ENCODE results near the gene ATXN1.
"Not testable (repeated sequence)": the region's sequence is repeated elsewhere in the genome, so short reads cannot be mapped to it uniquely, and the experiment has no call there.

ATXN1 gene

DNA sequence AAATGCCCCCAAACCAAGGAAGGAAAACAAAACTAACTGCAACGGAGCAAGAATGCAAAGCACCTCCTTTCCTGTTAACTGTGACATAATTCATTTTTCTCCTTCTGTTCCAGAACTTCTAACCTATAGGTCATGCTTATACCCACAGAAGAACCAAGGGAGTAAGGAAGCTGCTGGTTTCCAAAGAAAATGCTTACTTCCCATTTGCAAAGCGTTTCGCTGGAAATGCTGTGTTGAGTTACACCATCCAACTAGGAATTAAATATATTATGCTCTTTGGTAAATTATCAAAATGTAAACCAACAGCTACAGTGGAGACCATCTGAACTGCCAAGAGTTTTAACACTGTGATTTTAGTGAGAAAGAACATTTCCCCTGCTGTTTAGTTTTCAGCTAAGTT, 42.9 kb downstream of the ATXN1 start:
- DNase-seq, result no peak

DNA sequence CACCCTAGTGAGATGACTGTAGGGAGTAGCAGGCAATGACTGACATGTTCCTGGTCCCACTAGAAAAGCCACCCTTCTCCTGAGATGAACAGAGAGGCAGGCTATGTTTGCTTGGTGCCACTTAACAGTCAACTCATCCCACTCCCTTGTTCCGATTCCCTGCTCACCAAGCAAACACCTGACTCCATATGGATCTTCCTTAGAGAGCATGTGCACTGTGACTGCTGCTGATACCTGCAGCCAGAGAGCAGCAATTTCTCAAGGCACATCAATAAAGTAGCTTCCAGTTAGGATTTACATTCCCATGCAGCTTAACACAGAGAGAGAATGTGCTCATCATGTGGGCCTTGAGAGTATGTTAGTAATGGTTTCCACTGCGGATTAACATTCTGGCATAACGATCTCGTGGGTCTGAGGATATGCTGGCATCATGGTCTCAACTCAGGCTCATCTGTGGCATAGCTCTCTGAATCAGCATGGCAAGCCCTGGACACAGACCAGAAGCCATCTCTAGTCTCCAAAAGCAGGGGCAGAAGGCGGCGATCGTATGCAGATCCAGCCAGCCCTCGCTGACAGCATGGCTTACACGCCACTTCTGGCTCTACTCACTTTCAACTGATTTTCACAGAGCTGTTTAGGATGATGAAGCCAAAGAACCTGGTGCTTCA, 43.9 kb downstream of the ATXN1 start:
- DNase-seq, result no peak

DNA sequence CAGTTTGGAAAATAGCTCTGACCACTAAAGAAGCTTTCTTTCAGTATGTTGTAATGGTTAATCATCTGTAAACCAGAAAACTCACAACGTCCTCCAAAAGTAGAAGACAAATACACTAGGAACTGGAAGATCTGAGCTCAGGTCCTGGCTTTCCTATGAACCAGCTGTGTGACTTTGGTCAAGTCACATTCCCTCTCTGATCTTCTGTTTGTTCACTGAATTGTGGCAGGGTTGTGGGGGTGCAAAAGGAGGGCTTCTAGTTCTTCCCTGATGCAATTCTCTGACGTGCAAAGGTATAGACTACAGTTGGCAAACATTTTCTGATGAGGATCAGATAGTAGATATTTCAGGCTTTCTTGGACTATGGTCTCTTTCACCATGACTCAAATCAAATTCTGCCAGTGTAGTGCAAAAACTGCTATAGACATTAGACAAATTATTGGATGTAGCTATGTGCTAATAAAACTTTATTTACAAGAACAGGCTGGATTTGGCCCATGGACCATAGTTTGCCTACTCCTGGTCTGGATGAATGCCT, 44.9 kb downstream of the ATXN1 start:
- DNase-seq, result no peak

DNA sequence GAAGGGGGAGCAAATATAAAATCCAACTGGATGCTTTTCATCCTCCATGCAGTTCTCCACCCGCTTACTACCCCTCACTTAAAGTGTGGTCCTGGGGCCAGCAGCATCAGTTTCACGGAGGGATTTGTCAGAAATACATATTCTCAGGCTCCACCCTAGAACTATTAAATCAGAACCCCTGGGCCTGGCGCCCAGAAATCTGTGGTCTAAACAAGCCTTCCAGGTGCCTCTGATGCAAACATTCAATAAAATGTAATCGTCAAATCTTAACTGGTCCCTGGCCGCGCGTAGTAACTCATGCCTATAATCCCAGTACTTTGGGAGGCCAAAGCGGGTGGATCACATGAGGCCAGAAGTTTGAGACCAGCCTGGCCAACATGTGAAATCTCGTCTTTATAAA, 47.7 kb downstream of the ATXN1 start:
- DNase-seq, result no peak

DNA sequence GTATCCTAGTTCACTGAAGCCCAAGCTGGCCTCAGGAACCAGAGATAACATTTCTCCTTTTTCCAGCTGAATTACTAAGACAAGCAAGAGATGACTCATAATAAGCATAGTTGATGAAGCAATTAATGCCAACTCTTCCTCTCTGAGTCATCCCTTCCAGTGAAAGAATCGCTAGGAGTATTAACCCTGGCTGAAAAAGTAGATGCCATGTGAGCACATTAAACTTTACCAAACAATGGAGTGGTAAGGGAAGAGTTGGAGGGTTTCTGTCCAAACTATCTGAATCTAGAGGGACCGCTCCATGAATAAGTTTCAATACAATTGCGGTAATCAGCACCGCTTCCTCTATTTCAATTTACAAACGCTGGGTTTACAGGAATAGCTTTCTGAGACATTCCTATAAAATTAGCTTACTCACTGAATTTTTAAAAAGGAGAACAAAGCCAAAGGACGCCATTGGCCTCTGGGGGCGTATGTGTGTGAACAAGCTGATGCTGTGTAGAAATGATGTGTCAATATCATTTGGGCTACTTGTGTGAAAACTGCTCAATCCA, 48.3 kb downstream of the ATXN1 start:
- DNase-seq, result peak; percentile 46 to 51

DNA sequence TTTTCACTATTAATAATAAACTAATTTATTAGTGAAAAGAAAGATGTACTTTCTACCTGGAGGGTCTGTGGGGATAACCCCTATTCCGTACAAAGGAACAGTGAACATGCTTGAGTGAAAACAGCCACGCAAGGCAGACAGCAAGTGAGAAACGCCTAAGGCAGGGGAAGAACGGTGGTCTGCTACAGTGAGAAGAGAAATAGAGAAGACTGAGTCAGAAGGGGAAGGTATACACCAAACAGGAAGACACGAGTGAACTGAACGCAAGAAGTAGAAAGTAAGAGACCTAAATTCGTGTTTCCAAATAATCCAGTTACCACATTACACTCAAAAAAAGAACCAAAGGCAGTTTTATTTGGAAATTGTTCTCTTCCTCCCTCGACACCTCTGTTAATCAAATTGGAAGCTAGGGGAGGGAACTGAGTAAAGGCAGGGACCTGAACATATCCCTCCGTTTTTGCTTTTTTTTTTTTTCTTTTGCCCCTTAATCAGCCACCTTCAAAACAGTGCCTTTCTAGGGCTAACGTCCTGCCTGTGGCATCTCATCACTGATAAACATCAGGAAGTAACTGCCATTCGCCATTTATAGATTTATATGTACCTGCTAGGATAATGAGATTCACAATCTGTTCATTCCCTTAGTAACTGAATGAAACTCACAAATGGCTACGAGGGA, 48.9 kb downstream of the ATXN1 start:
- no peak for DNase-seq

DNA sequence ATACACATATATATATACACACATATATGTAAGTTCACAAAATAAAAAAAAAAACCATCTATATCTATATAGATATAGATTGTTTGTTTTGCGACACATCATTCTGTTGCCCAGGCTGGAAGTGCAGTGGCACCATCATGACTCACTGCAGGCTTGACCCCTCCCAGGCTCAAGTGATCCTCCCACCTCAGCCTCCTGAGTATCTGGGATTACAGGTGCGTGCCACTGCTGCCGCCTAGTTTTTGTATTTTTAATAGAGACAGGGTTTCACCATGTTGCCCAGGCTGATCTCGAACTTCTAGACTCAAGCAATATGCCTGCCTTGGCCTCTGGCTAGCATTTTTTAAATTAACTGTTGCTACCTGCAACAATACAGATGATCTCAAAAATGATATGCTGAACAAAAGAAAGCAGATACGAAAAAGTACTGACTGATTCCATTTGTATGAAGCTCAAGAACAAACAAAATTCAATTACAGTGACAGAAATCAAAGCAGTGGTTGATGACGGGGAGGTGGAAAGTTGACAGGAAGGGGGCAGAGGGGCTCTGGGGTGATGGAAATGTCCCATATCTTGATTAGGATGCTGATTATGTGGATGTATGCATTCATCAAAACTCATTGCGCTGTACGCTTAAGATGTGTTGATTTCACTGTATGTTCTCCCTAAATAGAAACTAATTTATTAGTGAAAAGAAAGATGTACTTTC, 49.6 kb downstream of the ATXN1 start:
- DNase-seq, result peak; percentile 47 to 57

DNA sequence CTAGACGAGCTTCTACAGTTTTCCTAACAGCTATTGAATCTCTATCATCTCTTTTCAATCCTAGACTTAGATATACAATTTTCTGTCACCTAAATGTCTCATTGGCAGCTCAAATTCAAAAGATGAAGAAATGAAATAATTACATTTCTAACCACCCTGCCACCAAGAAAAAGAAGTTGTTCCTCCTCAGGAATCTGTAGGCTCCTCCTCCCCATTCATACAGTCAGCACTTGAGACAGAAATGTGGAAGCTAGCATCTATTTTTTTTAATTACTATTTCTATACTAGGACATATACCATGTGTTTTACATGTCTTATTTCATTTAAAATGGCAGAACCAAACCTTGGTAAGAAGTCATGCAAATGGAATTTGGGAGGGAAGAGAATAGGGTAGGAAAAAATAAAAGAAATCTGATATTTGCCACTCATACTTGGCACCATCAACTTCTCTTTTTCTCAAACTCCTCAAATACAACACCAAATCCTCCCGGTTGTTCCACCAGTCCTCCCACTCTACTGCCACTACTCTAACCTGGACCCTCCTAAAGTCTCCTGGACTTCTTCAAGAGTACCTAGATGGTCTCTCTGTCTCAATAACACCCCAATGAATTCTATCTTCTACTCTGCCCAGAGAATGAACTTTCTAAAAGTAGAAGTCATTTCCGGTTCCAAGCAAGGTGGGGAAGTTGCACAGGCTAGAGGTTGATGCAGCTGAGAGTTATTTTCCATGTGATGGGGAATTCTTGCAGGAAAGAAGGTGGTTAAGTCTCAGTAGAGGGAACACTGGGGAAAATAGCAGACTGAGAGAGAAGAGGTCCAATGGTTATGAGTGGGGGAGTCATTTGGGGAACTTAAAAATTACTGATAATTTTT, 54.1 kb downstream of the ATXN1 start:
- DNase-seq, result no peak

DNA sequence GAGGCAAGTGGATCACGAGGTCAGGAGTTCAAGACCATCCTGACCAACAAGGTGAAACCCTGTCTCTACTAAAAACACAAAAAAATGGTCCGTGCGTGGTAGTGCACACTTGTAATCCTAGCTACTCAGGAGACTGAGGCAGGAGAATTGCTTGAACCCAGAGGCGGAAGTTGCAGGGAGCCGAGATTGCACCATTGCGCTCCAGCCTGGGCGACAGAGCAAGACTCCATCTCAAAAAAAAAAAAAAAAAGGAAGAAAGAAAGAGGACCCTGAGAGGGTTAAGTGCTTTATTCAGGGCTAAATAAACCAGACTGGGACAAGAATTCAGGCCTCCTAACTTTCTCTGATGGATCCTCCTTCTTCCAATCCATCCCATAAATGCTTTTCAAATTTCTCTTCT, 54.8 kb downstream of the ATXN1 start:
- DNase-seq, result not testable (repeated sequence)

DNA sequence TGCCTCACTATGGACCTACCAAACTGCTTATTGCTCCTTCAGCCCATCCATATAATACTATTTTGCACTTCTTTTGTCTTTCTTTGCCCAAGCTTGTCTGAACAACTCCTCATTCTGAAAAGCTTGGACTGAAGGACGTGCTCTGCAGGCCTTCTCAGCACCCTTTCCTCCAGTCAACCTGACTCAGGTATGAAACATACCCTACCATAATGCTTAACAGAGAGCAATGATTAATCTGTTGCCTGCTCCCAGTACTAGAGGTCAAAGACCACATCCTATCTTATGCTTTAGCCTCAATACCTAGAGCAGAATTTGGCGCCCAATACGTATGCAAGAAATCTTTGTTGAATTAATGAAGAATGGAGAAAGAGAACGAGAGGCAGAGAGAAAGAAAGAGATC, 55.2 kb downstream of the ATXN1 start:
- no peak for DNase-seq

DNA sequence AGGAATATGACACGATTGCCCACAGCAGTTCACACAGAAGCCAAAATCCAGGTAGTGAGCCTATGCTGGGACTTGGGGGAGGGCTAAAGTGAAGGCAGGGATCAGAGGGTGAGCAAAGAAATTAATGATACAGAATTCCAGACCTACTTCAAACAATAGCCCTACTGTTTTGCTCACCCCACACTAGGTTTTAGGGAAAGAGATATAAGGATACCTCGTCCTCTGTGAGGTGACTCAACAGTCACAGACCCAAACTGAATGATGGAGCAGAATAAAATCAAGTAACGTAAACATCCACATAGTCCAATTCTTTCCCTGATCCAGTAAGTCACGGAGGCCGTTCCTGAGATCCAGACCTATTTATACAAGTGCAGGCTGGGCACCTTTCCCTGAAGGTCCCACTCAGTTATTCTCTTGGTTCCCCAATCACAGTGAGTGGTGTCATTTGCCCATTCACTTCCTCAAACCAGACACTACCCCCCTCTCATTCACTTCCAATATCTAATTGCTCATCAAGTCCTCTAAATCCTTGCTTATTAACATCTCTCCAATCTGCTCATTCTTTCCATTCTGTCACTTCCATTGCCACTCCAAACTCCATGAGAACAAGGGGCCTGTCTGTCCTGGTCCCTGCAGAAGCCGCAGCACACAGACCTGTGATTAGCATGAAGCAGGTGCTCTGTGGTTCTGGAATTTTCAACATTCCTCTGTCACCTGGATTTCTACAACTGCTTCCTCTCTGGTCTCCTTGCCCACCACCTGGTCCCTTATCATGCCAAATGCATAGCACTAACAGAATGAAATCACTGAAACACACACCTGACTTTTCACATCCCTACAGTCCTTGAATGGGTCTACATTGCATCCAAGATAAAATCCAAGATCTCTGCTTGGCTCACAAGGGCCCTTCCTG, 55.9 kb downstream of the ATXN1 start:
- no peak for DNase-seq

DNA sequence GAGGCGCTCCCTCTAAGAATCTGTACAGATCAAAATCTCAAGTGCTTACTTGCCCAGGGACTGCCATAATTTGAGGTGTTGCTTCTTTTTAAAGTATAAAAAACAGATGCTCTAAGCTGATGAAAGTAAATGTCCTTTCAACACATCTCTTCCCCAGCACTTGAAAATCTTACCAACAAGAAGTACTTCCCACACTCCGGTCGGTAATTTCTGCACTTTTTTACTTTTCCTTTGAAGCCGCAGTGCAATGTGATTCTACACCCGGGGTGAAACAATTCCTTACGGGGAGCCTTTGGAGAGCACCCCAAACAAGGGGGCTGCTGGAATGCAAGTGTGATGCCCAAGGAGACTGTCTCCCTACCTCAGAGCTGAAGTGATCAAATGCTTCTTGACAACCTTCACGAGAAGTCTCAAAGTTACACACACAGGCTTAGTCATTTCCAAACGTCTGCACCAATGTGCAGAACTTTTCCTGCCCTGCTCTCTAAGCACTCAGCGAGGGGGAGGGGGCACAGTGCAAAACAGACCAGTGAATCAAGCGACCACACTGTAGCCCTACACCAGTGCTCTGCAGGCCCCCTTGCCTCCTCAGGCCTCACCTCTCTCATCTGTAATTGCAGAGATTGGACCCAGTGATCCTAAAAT, 56.7 kb downstream of the ATXN1 start:
- peak; percentile 50 to 53 for DNase-seq

DNA sequence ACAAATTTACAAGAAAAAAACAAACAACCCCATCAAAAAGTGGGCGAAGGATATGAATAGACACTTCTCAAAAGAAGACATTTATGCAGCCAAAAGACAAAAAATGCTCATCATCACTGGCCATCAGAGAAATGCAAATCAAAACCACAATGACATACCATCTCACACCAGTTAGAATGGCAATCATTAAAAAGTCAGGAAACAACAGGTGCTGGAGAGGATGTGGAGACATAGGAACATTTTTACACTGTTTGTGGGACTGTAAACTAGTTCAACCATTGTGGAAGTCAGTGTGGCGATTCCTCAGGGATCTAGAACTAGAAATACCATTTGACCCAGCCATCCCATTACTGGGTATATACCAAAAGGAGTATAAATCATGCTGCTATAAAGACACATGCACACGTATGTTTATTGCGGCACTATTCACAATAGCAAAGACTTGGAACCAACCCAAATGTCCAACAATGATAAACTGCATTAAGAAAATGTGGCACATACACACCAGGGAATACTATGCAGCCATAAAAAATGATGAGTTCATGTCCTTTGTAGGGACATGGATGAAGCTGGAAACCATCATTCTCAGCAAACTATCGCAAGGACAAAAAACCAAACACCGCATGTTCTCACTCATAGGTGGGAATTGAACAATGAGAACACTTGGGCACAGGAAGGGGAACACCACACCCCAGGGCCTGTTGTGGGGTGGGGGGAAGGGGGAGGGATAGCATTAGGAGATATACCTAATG, 58.5 kb downstream of the ATXN1 start:
- DNase-seq, result not testable (repeated sequence)

DNA sequence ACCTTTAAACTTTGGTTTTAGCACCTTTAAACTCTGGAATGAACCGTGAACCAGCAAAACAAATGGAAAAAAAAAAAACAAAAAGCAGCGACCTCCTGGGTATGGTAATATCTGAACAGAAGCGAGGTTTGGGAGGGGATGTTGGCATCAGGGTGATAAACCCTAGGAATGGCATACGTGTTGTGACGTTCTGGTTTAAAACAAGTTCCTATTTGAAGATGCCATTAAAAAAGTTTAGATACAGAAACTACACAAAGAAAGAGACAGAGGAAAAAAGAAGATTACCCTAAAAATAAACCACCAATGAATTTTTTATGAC, 60.4 kb downstream of the ATXN1 start:
- no peak for DNase-seq

DNA sequence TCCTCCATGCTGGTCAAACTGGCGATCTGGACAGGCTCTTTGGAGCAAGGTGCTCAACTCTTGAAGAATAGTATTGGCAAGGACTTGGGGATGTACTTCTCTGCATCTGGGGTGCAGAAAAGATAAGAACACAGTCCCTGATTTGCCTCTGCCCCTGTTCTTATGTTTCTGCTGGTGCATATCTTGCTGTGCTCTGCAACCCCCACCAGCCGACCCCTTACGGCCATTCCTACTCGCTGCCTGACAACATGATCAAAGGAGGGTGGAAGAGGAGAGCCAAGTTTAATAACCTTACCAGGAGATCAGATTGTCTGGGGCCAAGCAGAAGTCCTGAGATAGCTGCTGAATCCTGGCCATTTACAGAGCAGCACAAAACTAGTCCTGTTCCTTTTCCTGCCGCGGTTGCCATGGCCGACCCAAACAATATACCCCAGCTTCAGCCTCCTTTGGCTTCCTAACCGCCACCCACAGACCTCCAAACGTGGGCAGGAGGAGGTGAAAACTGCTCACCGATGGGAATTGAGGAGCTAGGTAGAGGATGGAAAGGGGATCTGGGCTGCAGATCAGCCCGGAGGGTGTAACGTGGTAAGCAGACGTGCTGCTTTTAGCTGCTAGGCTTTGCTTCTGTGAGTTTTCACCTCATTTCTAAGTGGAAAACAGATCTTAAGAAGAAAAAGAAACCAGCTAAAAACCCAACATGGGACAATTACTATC, 60.9 kb downstream of the ATXN1 start:
- DNase-seq, result peak in 1 of 2 donors; percentile 29

DNA sequence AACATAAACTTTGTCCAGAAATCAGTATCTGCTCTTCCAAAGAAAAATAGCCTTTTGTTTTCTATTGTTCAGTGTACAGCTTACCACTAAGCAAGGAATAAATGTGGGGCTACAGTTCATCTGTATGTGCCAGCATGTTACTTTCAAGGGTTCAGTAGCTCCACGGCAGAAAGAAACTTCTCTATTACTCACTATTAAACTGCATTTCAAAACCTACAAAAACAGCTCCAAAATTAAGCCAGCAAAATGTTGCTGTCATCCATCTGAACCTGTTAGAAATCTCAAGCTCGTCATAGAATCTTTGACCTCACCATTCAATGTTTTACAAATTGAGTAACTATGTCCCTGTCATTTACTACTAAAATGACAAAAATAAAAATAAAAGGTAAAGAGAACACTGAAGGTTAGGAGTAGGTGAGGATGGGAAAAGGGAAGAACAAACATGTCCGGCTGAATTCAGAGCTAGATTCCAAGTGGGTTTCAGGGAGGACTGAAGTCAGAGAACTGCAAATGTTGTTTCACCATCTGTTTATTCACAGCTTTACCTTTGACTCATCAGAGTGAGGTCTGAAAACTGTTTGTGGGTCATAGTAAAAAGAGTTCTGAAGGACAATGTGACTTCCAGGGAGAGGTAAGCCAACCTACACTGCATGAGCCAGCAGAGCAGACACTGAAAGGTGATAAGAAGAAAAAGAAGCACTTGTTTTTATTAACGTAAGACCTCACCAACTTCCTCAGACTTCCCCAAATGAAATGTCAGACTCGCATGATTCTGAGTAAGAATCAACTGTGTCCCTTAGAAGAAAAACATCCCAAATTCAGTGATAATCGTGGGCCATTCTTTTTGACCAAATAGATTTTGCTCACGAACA, 62.0 kb downstream of the ATXN1 start:
- DNase-seq, result peak; percentile 35 to 37

DNA sequence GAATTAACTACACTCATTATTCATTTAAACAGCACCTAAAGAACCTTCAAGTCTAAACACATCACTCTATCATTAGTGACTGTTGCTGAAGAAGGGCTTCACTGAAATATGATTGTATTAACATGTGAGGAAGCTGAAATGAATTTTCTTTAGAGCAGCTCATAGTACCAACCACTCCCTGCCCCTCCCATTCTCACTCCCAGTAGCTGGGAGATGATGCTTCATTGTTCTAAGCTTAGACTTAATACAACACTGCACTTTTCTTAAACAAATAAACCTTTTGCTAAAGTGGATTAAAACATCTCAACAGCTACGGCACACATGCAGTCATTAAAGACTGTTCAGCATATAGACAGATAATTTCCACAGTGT, 63.1 kb downstream of the ATXN1 start:
- no peak for DNase-seq

DNA sequence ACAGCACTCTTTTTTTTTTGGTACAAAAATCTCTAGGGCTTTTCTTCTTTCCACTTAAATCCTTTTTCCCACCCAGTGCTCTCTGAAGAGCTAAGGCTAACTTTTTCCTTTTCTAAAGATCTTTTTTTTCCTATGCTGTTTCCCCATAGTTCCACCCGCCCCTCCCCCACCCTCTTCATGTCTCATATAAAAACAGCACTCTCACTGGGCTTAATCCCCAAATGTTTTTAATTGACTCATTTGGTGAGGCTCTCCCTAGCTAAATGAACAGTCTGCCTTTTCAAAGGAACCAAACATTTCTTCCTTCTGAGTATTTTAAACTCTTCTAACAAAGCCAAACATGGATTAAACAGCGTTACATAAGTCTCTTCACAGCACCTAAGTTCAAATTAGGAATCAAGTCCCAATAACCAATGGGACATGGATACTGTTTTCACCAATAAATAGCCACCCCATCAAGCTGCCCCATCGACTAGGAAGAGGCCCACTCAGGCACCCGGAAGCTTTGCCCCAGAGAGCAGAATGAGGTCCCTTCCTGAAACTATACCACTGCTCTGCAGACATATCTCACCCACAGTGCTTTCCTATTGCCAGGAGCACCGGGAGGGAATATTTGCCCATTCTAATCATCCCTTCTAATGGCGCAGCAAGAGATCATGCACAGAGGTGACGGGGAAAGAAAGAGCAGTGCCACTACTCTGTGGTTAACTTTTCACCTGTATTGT, 63.7 kb downstream of the ATXN1 start:
- DNase-seq, result no peak
